GM19467 (cell line): ENCODE measurements around the gene AGRP.
"Not testable (repeated sequence)": the region's sequence is repeated elsewhere in the genome, so short reads cannot be mapped to it uniquely, and the experiment has no call there.

Experiments
- ATAC-seq: cut with Tn5 transposase; IDR thresholded peaks from one replicate; pipeline ENCODE4 v1.9.1; 2021; ENCODE audit warnings: mild to moderate bottlenecking, moderate library complexity; ENCODE audit not compliant: unreplicated experiment

AGRP gene

GRCh38 chr16:67483150-67483549 lies at the start of gene AGRP:
Gene AGRP, minus strand, starts transcription at chr16:67483547. Its CDS starts 149 bp downstream, at chr16:67483398.
- no peak for ATAC-seq

GRCh38 chr16:67531247-67531646 lies 47.9 kb upstream of the AGRP start:
- ATAC-seq: no peak

GRCh38 chr16:67530013-67530939 lies 46.9 kb upstream of the AGRP start:
- ATAC-seq: no peak

DNA sequence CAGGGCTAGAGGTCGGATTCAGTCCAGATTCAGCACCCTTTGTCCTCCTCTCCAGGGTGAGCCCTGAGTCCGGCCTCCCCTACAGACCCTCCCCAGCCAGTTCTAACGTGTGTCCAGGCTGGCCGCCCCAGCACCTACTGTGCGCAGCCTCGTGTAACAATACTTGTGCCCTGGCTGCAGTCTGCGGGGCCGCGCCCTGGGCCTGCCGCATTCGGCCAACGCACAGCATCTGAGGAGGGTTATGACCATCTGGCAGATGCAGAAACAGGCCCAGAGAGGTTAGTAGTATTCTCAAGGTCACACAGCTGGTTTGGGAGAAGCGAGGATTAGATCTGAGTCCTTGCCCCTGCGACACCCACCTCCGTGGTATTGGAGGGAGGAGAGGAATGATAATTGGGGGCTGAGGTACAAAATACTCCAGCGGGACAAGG lies 46.2 kb upstream of the AGRP start:
- ATAC-seq: no peak

DNA sequence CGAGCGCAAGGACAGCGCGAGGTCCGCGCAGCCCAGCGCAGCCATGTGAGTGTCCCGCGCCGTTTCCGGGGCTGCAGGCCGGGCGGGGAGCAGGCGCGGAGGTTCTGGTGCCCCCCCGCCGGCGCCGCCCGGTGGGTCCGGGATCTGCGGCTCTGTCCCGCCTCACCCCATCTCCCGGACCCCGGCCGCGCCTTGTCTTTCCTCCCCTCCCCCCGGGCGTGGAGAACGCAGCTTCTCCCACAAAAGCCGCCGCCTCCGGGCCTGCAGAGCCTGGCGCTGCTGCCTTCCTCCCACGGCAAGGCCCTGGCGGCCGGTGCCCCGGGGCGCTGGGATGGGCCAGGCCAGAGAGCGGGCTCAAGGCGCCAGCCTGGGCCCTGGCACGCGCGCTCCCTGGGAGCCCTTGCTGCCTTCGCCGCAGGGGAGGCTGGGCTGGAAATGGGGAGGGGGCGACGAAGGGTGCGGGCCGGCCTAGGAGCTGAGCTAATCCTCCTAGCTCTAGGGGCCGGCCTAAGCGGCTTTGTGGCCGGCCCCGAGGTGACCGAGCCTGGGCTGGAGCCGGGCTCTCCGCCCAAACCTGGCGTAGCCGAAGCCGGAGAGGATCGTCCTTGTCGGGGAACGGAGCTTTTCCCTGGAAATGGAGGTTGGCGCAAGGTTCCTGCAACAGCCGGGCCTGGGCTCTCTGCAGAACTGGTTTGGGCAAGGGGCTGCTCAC lies 45.7 kb upstream of the AGRP start:
- ATAC-seq: no peak

DNA sequence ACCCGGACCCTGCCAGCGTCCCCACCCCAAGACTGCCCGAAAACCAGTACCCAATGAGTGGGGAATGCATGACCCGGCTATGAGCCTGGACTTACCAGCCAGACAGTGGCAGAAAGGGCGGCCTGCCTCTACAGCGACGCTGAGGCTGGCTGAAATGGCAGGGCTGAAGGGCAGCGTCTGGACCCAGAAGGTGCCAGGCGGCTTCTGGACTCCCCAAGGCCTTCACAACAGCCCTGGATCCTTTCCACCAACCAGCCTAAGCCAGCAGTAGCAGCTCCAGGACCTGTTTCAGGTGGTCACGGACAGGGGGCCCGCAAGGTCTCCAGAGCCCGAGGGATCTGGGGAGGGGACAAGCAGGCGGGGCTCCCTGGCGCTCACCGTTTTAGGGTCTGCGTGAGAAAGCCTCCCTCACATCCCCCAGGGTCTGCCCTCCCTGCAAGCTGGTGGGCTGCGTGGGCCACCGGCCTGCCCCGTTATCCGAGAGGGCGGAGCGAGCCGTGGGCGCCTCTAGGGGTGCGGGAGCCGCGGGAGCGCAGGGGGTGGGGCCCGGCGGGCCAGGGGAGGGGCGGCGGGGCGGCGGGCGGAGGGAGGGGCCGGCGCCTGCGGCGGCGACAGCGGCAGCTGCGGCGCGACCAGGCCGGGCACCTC lies 45.0 kb upstream of the AGRP start, which contains the start of gene RIPOR1:
Gene RIPOR1, plus strand, starts transcription at position 608 of the 648 bp plus-strand sequence. CDS start 9,618 bp downstream, outside the sequence.
- ATAC-seq: no peak

- ATAC-seq: no peak
Measured at GRCh38 chr16:67526149-67526791, 42.9 kb upstream of the AGRP start.

GRCh38 chr16:67525176-67525860 lies 42.0 kb upstream of the AGRP start:
- no peak for ATAC-seq

DNA sequence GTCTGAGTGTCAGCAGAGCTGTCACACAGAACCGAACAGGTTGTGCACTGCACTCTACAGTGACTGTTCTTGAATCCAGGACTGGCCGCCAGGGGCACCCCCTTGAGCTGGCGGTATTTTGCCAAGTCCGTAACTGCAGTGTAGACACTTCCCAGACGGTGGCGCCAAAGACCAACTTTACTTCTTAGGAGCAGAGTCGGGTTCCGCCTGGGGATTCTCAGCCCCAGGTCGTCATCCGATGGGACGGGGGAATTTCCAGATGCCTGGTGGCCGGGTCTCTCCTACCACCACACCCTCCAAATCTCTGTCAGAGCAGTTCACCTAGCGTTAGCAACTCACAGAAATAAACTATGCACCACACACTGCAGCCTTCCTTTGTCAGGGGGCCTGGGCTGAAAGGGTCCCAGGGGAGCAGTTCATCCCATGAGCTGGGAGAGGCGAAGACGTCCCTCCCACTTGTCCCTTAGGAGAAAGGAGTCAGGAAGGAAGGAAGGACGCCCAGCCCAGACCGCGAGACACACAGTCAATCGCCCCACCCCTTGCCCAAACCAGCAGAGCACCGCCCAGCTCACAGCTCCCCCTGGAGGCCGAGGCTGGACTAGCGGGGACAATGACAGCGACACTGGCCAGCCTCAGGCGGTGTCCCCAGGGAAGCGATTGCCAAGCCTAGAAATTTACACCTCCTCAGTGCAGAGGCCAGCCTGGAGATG lies 37.9 kb upstream of the AGRP start:
- peak; percentile 77 for ATAC-seq

DNA sequence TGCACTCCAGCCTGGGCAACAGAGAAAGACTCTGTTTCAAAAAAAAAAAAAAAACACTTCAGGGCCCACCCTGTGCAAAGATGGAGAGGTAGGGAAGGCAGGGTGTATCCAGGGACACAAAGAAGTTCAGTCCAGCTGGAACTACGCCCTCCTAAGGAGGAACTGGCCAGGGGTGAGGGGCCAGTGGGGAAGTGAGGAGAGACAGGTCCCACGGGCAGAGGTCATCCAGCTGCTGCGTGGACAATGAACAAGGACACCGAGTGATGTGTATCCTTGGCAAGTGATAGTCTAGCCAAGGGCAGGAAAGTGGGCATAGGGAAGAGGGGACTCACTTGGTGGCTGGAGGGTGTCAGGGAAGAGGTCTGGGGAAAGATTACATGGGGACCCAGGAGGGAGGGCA lies 35.9 kb upstream of the AGRP start:
- no peak for ATAC-seq

DNA sequence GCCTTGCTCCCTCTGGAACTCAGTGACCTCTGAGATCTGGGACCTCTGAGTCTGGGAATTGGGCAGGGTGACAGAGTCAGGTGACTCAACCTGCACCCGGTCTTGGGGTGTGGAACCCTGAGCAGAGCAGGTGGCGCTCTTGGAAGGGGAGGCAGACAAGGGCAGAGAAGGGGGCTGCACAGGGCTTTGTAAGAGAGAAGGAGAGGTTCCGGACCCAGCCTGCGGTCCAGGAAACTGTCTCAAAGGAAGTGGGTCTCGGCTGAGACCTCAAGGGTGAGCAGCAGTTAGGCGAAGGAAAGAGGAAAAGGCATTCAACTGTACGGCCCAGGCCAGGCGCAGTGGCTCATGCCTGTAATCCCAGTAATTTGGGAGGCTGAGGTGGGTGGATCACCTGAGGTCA lies 35.3 kb upstream of the AGRP start:
- ATAC-seq: no peak

DNA sequence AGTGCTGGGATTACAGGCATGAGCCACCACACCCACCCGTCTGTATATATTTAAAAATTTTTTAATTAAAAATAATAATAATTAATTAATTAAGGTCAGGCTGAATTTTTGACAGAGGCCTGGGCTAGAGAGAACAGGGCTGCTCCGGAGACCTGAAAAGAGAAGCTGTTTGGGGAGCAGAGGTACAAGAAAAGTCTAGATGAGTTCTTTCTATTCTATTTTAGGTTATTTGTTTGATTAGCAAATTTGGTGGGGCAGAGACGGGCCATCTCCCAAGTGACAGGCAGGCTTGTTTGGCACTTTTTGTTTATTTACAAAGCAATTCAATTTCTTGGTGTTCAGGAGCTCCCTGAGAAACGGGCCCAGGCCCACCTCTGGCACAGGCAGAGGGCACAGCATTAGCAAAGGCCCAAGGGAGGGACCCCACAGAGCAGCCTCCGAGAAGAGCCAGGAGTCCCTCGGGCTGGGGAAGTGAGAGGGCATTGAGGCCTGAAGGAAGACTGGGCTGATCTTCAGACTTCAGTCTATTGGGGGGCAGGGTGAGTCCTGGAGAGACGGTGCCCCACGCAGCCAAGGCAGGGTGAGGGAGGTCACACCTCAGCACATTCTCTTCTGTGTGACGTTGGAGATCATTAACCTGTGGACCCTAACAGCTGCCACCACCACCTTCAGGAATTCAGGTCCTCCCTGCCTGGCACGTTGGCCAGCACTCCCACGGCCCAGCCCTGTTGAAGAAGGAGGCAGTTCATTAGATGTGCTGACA lies 34.5 kb upstream of the AGRP start:
- ATAC-seq: peak; percentile 36

DNA sequence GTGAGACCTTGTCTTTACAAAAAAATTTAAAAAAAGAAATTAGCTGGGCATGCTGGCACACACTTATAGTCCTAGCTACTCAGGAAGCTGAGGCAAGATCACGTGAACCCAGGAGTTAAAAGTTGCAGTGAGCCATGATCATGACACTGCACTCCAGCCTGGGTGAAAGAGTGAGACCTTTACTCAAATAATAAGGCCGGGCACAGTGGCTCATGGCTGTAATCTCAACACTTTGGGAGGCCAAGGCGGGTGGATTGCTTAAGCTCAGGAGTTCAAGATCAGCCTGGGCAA lies 33.8 kb upstream of the AGRP start:
- no peak for ATAC-seq

DNA sequence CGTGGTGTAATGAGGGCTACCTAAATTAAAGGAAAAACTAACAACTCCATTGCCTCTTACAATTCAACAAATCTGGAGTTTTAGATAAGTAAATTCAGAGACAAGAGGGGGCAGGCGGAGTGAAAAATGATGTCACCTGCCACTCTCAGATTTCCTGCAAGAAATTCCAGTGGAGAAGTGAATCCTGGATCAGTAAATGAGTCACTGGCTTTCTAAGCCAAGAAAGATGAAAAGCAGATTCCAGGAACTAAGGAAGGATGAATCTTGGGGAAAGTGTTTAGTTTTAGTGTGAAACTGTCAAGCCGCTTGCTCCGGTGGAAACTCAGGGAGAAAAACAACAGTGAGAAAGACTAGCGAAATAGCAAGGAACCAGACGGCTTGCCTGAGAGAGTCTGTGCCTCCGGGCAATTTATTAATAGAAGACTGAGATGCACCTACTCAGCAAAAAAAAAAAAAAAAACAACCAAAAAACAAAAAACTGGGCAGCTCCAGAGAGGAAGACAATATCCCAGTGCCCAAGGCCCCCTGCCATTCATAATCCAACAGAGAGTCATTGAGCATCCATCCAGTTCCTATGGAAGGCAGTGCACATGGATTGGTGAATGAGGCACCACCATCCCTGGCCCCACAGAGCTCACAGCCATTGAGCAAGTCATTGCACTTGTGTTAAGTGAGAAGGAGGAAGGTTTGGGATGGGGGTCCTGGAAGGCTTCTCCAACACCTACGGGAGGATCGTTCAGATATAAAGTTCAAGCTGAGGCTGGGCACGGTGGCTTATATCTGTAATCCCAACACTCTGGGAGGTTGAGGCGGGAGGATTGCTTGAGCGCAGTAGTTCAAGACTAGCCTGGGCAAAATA lies 33.2 kb upstream of the AGRP start:
- ATAC-seq: no peak

DNA sequence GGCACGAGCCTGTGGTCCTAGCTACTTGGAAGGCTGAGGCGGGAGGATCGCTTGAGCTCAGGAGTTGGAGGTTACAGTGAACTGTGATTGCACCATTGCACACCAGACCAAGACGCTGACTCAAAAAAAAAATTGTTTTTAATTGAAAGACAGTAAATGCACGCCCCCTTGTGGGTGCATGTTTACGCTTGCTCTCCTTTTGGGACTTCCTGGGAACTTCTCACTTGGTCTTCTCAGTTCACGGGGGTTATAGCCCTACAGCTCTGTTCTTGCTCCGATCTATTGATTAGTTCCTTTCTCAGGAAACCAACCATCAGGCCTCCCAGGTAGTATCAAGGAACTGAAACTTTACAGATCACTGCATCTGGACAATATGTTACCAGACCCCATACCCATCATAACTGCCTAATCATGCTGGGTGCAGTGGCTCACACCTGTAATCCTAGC lies 31.1 kb upstream of the AGRP start:
- ATAC-seq: peak; percentile 62

DNA sequence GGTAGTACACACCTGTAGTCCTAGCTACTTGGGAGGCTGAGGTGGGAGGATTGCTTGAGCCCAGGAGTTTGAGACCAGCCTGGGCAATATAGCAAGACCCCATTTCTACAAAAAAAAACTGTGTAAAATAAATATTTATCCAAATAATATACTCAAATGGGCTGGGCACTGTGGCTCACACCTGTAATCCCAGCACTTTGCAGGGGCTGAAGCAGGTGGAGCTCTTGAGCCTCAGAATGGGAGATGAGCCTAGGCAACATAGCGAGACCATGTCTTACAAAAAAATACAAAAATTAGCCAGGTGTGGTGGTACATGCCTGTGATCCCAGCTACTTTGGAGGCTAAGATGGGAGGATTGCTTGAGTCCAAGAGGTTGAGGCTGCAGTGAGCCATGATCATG lies 30.5 kb upstream of the AGRP start:
- ATAC-seq: not testable (repeated sequence)

- no peak for ATAC-seq
Measured at GRCh38 chr16:67509016-67509415, 25.7 kb upstream of the AGRP start.

- no peak for ATAC-seq
Measured at GRCh38 chr16:67506468-67506867, 23.1 kb upstream of the AGRP start.
